ENCODE data around the gene POLR2E. TPM values are rescaled to one million over a fixed set of nuclear protein-coding genes. Genes with fewer than 3 reads are reported as not detected.

POLR2E gene
- total RNA-seq, 1 donor from 2014 or later = 272 TPM

GRCh38 chr19:1091544-1092175 lies 3.5 kb downstream of the POLR2E start:
- intact Hi-C loops (cut with micrococcal nuclease) = no loop called here
- H3K36me3 Mint-ChIP-seq (ENCODE audit: low read depth) = peaks cover 37% of the 10 kb centered on the region
- DNase-seq (ENCODE audit: low spot score) = no peak
- H3K4me1 Mint-ChIP-seq (ENCODE audit: low read depth) = peaks cover 22% of the 10 kb centered on the region
- no peaks in the 10 kb centered on the region for H3K9me3 Mint-ChIP-seq
- H3K27ac Mint-ChIP-seq = no peak overlapping the region
- H3K4me3 Mint-ChIP-seq (ENCODE audit: low read depth) = no peak overlapping the region
- H3K27me3 Mint-ChIP-seq (ENCODE audit: low read depth) = no peaks in the 10 kb centered on the region

GRCh38 chr19:1090731-1091543 lies 4.2 kb downstream of the POLR2E start:
- intact Hi-C loops (cut with micrococcal nuclease) = no loop called here
- H3K4me1 Mint-ChIP-seq (ENCODE audit: low read depth) = peaks cover 20% of the 10 kb centered on the region
- no peak overlapping the region for H3K27ac Mint-ChIP-seq
- H3K9me3 Mint-ChIP-seq = no peaks in the 10 kb centered on the region
- H3K36me3 Mint-ChIP-seq (ENCODE audit: low read depth) = peaks cover 41% of the 10 kb centered on the region
- H3K27me3 Mint-ChIP-seq (ENCODE audit: low read depth) = no peaks in the 10 kb centered on the region
- H3K4me3 Mint-ChIP-seq (ENCODE audit: low read depth) = no peak overlapping the region
- no peak for DNase-seq (ENCODE audit: low spot score)

GRCh38 chr19:1089891-1090290 lies 5.3 kb downstream of the POLR2E start:
- intact Hi-C loops (cut with micrococcal nuclease) = loop anchor here (10.0 kb wide), 1 partner anchor 165 kb away; the partner anchor contains the start of gene ARID3A
- DNase-seq (ENCODE audit: low spot score) = no peak
- Mint-ChIP-seq H3K36me3 (ENCODE audit: low read depth) (peaks cover 49% of the 10 kb centered on the region), H3K27ac (no peak overlapping the region), H3K9me3 (no peaks in the 10 kb centered on the region), H3K4me1 (ENCODE audit: low read depth) (peaks cover 15% of the 10 kb centered on the region), H3K27me3 (ENCODE audit: low read depth) (no peaks in the 10 kb centered on the region), H3K4me3 (ENCODE audit: low read depth) (no peak overlapping the region)

DNA sequence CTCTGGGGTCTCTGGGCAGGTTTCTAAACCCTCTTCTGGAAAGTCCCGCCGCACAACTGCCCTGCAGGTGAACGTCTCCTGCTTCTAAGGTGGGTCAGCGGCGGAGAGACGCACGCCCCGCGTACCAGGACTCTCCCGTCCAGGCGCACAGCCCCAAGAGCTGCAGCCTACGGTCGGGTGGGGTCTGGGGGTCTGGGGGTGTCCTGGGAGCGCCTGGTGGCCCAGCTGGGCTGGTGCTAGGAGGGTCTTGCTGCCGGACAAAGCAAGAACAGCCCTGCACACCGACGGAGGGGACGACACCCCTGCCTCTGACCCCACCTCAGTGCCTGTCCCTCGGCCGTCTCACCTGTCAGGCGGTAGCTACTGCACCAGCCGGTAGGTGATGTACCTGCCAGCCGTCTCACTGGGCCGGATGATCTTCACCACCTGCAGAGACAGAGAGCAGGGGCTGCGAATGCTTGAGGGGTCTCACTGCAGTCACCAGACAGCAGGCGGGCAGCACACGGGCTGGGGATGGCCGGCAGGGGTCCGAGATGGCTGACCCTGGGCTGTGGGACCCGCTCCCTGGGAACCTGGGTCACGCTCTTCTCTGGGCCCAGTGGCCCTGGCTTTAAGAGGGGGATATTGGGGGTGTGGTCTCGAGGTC lies 5.9 kb downstream of the POLR2E start:
- no peak overlapping the region for H3K27ac Mint-ChIP-seq
- H3K4me3 Mint-ChIP-seq (ENCODE audit: low read depth) = no peak overlapping the region
- H3K4me1 Mint-ChIP-seq (ENCODE audit: low read depth) = peaks cover 13% of the 10 kb centered on the region
- no peaks in the 10 kb centered on the region for H3K27me3 Mint-ChIP-seq (ENCODE audit: low read depth)
- DNase-seq (ENCODE audit: low spot score) = no peak
- intact Hi-C loops (cut with micrococcal nuclease) = loop anchor here (10.0 kb wide), 1 partner anchor 164 kb away; the partner anchor contains the start of gene ARID3A
- peaks cover 52% of the 10 kb centered on the region for H3K36me3 Mint-ChIP-seq (ENCODE audit: low read depth)
- no peaks in the 10 kb centered on the region for H3K9me3 Mint-ChIP-seq

DNA sequence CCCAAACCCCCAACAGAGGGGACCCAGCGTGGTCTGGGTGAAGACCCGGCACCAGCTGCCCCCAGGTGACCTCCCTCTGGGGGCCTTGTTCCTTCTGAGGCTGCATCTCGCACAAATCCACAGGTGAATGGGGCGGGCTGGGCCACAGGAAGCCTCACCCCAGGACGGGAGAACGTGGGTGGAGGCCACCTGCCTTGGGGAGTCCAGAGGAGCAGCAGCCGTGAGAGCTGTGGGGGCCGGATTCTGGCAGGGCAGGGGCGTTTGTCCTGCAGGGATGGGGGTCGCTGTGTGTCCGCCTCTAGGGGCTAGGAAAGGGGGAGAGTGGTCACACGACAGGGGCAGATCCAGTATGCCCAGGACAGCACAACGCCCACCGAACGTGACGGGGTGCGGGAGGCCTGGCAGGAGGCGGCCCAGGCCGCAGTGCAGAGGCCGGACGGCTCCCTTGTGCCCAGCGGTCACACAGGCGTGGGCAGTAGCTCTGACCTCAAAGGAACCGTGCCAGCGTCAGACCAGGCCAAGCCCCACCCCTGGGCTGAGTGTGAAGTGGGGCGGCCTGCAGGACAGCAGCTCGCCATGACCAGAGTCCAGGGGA lies 6.7 kb downstream of the POLR2E start:
- H3K9me3 Mint-ChIP-seq = no peaks in the 10 kb centered on the region
- H3K4me3 Mint-ChIP-seq (ENCODE audit: low read depth) = no peak overlapping the region
- peaks cover 55% of the 10 kb centered on the region for H3K36me3 Mint-ChIP-seq (ENCODE audit: low read depth)
- intact Hi-C loops (cut with micrococcal nuclease) = loop anchor here (10.0 kb wide), 1 partner anchor 164 kb away; the partner anchor contains the start of gene ARID3A
- no peaks in the 10 kb centered on the region for H3K27me3 Mint-ChIP-seq (ENCODE audit: low read depth)
- peak overlapping the region; percentile 55 for H3K27ac Mint-ChIP-seq
- peaks cover 9% of the 10 kb centered on the region for H3K4me1 Mint-ChIP-seq (ENCODE audit: low read depth)
- no peak for DNase-seq (ENCODE audit: low spot score)

- peak overlapping the region; percentile 84 for H3K27ac Mint-ChIP-seq
- peak; percentile 56 for DNase-seq (ENCODE audit: low spot score)
- peak overlapping the region; percentile 7 for H3K4me3 Mint-ChIP-seq (ENCODE audit: low read depth)
- peaks cover 7% of the 10 kb centered on the region for H3K4me1 Mint-ChIP-seq (ENCODE audit: low read depth)
- intact Hi-C loops (cut with micrococcal nuclease) = loop anchor here (10.0 kb wide), 1 partner anchor 163 kb away; the partner anchor contains the start of gene ARID3A
- peaks cover 53% of the 10 kb centered on the region for H3K36me3 Mint-ChIP-seq (ENCODE audit: low read depth)
- no peaks in the 10 kb centered on the region for H3K9me3 Mint-ChIP-seq
- H3K27me3 Mint-ChIP-seq (ENCODE audit: low read depth) = no peaks in the 10 kb centered on the region
Measured at GRCh38 chr19:1087813-1088415, 7.3 kb downstream of the POLR2E start.

DNA sequence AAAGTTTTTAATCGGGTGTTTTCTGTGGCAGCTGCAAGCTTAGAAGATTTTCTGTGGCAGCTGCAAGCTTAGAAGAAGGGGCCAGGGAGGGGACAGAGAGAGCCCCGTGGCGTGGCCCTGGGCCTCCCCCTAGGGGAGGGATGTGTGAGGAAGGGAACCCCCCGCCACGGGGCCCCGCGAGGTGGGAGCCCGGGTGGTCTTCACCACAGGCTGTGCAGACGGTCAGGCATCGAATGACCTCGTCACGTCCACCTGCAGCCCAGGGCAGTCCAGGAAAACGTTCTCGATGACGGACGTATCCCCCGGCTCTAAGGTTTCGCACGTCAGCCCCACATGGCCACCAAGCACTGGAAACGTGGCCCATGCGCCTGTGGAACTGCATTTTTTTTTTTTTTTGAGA lies 8.6 kb downstream of the POLR2E start:
- intact Hi-C loops (cut with micrococcal nuclease) = loop anchor here (10.0 kb wide), 1 partner anchor 162 kb away; the partner anchor contains the start of gene ARID3A
- no peaks in the 10 kb centered on the region for H3K9me3 Mint-ChIP-seq
- no peak overlapping the region for H3K4me3 Mint-ChIP-seq (ENCODE audit: low read depth)
- no peaks in the 10 kb centered on the region for H3K27me3 Mint-ChIP-seq (ENCODE audit: low read depth)
- DNase-seq (ENCODE audit: low spot score) = no peak
- H3K36me3 Mint-ChIP-seq (ENCODE audit: low read depth) = peaks cover 61% of the 10 kb centered on the region
- peaks cover 9% of the 10 kb centered on the region for H3K4me1 Mint-ChIP-seq (ENCODE audit: low read depth)
- no peak overlapping the region for H3K27ac Mint-ChIP-seq

GRCh38 chr19:1085676-1086442 lies 9.3 kb downstream of the POLR2E start:
- H3K27ac Mint-ChIP-seq = peak overlapping the region; percentile 69
- no peak for DNase-seq (ENCODE audit: low spot score)
- intact Hi-C loops (cut with micrococcal nuclease) = loop anchor here (10.0 kb wide), 1 partner anchor 161 kb away; the partner anchor contains the start of gene ARID3A
- H3K4me1 Mint-ChIP-seq (ENCODE audit: low read depth) = peaks cover 12% of the 10 kb centered on the region
- no peak overlapping the region for H3K4me3 Mint-ChIP-seq (ENCODE audit: low read depth)
- H3K27me3 Mint-ChIP-seq (ENCODE audit: low read depth) = no peaks in the 10 kb centered on the region
- peaks cover 63% of the 10 kb centered on the region for H3K36me3 Mint-ChIP-seq (ENCODE audit: low read depth)
- no peaks in the 10 kb centered on the region for H3K9me3 Mint-ChIP-seq

DNA sequence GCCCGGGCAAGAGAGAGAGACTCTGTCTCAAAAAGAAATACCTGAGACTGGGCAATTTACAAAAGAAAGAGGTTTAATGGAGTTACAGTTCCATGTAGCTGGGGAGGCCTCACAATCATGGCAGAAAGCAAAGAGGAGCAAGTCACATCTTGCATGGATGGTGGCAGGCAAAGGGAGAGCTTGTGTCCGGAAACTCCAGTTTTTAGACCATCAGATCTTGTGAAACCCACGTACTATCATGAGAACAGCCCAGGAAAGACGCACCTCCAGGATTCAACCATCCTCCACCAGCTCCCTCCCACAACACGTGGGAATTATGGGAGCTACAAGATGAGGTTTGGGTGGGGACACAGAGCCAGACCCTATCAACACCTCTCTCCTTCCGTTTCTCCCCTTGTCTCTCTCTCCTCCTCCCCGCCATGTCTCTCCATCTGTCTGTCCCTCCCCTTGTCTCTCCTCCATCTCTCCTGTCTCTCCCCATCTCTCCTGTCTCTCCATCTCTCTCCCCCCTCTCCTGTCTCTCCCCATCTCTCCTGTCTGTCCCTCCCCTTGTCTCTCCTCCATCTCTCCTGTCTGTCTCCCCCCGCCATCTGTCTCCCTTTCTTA lies 10.0 kb downstream of the POLR2E start:
- Mint-ChIP-seq H3K27me3 (ENCODE audit: low read depth) (no peaks in the 10 kb centered on the region), H3K27ac (peak overlapping the region; percentile 69), H3K4me3 (ENCODE audit: low read depth) (no peak overlapping the region), H3K36me3 (ENCODE audit: low read depth) (peaks cover 66% of the 10 kb centered on the region), H3K9me3 (no peaks in the 10 kb centered on the region), H3K4me1 (ENCODE audit: low read depth) (peaks cover 15% of the 10 kb centered on the region)
- intact Hi-C loops (cut with micrococcal nuclease) = loop anchor here (10.0 kb wide), 1 partner anchor 160 kb away; the partner anchor contains the start of gene ARID3A
- DNase-seq (ENCODE audit: low spot score) = no peak

DNA sequence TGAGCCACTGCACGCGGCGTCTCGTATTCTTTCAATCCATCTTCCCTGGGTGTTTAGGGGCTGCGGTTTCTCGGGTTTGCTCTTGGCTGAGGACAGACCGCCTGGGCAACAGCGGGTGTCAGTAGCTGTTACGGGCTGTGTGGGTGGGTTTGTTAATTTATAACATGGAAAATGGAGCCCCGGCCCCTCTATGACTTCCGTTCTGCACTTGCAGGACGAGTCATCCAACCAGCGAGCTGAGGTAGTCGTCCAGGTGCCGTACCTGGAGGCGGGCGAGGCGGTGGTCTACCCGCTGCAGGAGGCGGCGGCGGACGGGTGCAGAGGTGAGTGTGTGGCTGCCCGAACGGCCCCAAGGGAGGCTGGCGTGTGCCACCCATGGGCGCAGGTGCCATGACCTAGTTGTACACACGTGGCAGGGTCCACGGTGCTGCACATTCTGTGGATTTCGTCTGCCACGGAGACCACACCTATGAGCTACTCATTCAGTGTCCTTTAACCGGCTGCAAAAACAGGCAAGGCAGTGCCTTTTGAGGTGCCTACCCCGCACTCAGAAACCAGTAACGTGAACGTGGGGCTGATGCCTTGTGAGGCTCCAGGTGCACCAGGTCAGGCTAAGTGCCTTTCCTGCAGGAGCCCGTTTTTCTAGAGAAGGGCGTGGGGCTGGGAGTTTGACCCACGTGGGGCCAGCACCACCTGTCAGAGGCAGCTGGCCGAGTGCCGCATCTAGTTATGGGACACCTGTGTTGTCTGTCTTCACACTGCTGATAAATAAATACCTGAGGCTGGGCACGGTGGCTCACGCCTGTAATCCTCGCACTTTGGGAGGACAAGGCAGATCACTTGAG lies 10.9 kb downstream of the POLR2E start:
- peak overlapping the region; percentile 28 for H3K27ac Mint-ChIP-seq
- H3K36me3 Mint-ChIP-seq (ENCODE audit: low read depth) = peaks cover 74% of the 10 kb centered on the region
- no peaks in the 10 kb centered on the region for H3K27me3 Mint-ChIP-seq (ENCODE audit: low read depth)
- intact Hi-C loops (cut with micrococcal nuclease) = loop anchor here (10.0 kb wide), 1 partner anchor 159 kb away; the partner anchor contains the start of gene ARID3A
- DNase-seq (ENCODE audit: low spot score) = no peak
- H3K9me3 Mint-ChIP-seq = no peaks in the 10 kb centered on the region
- no peak overlapping the region for H3K4me3 Mint-ChIP-seq (ENCODE audit: low read depth)
- H3K4me1 Mint-ChIP-seq (ENCODE audit: low read depth) = peaks cover 15% of the 10 kb centered on the region
